Measurements from ENCODE around the gene TBPL2.

TBPL2 gene

GRCh38 chr14:55441286-55441685 is 870 bp upstream of the TBPL2 start:
- Histone ChIP-seq H3K4me3 (ENCODE audit: low read depth, low read length) (no peak overlapping the region), H3K4me1 (ENCODE audit: control insufficient read depth, insufficient read depth, low read length) (0 out of 2 replicates have a peak, but pooled peaks cover 4% of the 10 kb centered on the region), H3K9ac (ENCODE audit: low read length) (no peak overlapping the region), H3K9me3 (ENCODE audit: control insufficient read depth, insufficient read depth, low read depth, low read length) (no peaks in the 10 kb centered on the region; the same call in 1 of the 2 replicates), H3K27ac (ENCODE audit: low read depth, low read length) (no peak overlapping the region), H3K27me3 (ENCODE audit: control insufficient read depth, insufficient read depth, low read length) (no peaks in the 10 kb centered on the region), H3K36me3 (ENCODE audit: control insufficient read depth, insufficient read depth, low read length) (no peaks in the 10 kb centered on the region)

- H3K4me3 ChIP-seq (ENCODE audit: low read depth, low read length) = no peak overlapping the region
- H3K4me1 ChIP-seq (ENCODE audit: control insufficient read depth, insufficient read depth, low read length) = peaks cover 8% of the 10 kb centered on the region; the same call in 1 of the 2 replicates
- no peaks in the 10 kb centered on the region; the same call in 1 of the 2 replicates for H3K9me3 ChIP-seq (ENCODE audit: control insufficient read depth, insufficient read depth, low read depth, low read length)
- no peak overlapping the region for H3K27ac ChIP-seq (ENCODE audit: low read depth, low read length)
- no peak overlapping the region for H3K9ac ChIP-seq (ENCODE audit: low read length)
- no peaks in the 10 kb centered on the region for H3K27me3 ChIP-seq (ENCODE audit: control insufficient read depth, insufficient read depth, low read length)
- H3K36me3 ChIP-seq (ENCODE audit: control insufficient read depth, insufficient read depth, low read length) = no peaks in the 10 kb centered on the region
Measured at GRCh38 chr14:55438066-55438683, 2.2 kb downstream of the TBPL2 start.

- H3K27me3 ChIP-seq (ENCODE audit: control insufficient read depth, insufficient read depth, low read length) = no peaks in the 10 kb centered on the region
- peaks cover 8% of the 10 kb centered on the region; the same call in 1 of the 2 replicates for H3K4me1 ChIP-seq (ENCODE audit: control insufficient read depth, insufficient read depth, low read length)
- no peaks in the 10 kb centered on the region for H3K9me3 ChIP-seq (ENCODE audit: control insufficient read depth, insufficient read depth, low read depth, low read length)
- no peak overlapping the region for H3K27ac ChIP-seq (ENCODE audit: low read depth, low read length)
- no peak overlapping the region for H3K9ac ChIP-seq (ENCODE audit: low read length)
- H3K36me3 ChIP-seq (ENCODE audit: control insufficient read depth, insufficient read depth, low read length) = no peaks in the 10 kb centered on the region
- H3K4me3 ChIP-seq (ENCODE audit: low read depth, low read length) = no peak overlapping the region
Measured at GRCh38 chr14:55436931-55437330, 3.5 kb downstream of the TBPL2 start.

GRCh38 chr14:55436519-55436918 is 3.9 kb downstream of the TBPL2 start:
- Histone ChIP-seq H3K9ac (ENCODE audit: low read length) (no peak overlapping the region), H3K9me3 (ENCODE audit: control insufficient read depth, insufficient read depth, low read depth, low read length) (no peaks in the 10 kb centered on the region), H3K27ac (ENCODE audit: low read depth, low read length) (no peak overlapping the region), H3K4me1 (ENCODE audit: control insufficient read depth, insufficient read depth, low read length) (peaks cover 8% of the 10 kb centered on the region; the same call in 1 of the 2 replicates), H3K27me3 (ENCODE audit: control insufficient read depth, insufficient read depth, low read length) (no peaks in the 10 kb centered on the region), H3K4me3 (ENCODE audit: low read depth, low read length) (no peak overlapping the region), H3K36me3 (ENCODE audit: control insufficient read depth, insufficient read depth, low read length) (no peaks in the 10 kb centered on the region)

- Histone ChIP-seq H3K27me3 (ENCODE audit: control insufficient read depth, insufficient read depth, low read length) (no peaks in the 10 kb centered on the region), H3K4me3 (ENCODE audit: low read depth, low read length) (no peak overlapping the region), H3K9me3 (ENCODE audit: control insufficient read depth, insufficient read depth, low read depth, low read length) (no peaks in the 10 kb centered on the region), H3K36me3 (ENCODE audit: control insufficient read depth, insufficient read depth, low read length) (no peaks in the 10 kb centered on the region), H3K9ac (ENCODE audit: low read length) (no peak overlapping the region), H3K27ac (ENCODE audit: low read depth, low read length) (no peak overlapping the region), H3K4me1 (ENCODE audit: control insufficient read depth, insufficient read depth, low read length) (peaks cover 11% of the 10 kb centered on the region; the same call in 1 of the 2 replicates)
Measured at GRCh38 chr14:55434805-55435174, 5.6 kb downstream of the TBPL2 start.

- Histone ChIP-seq H3K27ac (ENCODE audit: low read depth, low read length) (no peak overlapping the region), H3K36me3 (ENCODE audit: control insufficient read depth, insufficient read depth, low read length) (no peaks in the 10 kb centered on the region), H3K9me3 (ENCODE audit: control insufficient read depth, insufficient read depth, low read depth, low read length) (no peaks in the 10 kb centered on the region), H3K9ac (ENCODE audit: low read length) (no peak overlapping the region), H3K27me3 (ENCODE audit: control insufficient read depth, insufficient read depth, low read length) (no peaks in the 10 kb centered on the region), H3K4me3 (ENCODE audit: low read depth, low read length) (no peak overlapping the region), H3K4me1 (ENCODE audit: control insufficient read depth, insufficient read depth, low read length) (peaks cover 15% of the 10 kb centered on the region; the same call in 1 of the 2 replicates)
Measured at GRCh38 chr14:55433880-55434804, 6.3 kb downstream of the TBPL2 start.

- Histone ChIP-seq H3K36me3 (ENCODE audit: control insufficient read depth, insufficient read depth, low read length) (no peaks in the 10 kb centered on the region), H3K27ac (ENCODE audit: low read depth, low read length) (no peak overlapping the region), H3K4me1 (ENCODE audit: control insufficient read depth, insufficient read depth, low read length) (peaks cover 19% of the 10 kb centered on the region; the same call in 1 of the 2 replicates), H3K9ac (ENCODE audit: low read length) (no peak overlapping the region), H3K4me3 (ENCODE audit: low read depth, low read length) (no peak overlapping the region), H3K9me3 (ENCODE audit: control insufficient read depth, insufficient read depth, low read depth, low read length) (no peaks in the 10 kb centered on the region), H3K27me3 (ENCODE audit: control insufficient read depth, insufficient read depth, low read length) (no peaks in the 10 kb centered on the region)
Measured at GRCh38 chr14:55432628-55433027, 7.8 kb downstream of the TBPL2 start.

- Histone ChIP-seq H3K36me3 (ENCODE audit: control insufficient read depth, insufficient read depth, low read length) (no peaks in the 10 kb centered on the region), H3K4me3 (ENCODE audit: low read depth, low read length) (no peak overlapping the region), H3K27me3 (ENCODE audit: control insufficient read depth, insufficient read depth, low read length) (no peaks in the 10 kb centered on the region), H3K27ac (ENCODE audit: low read depth, low read length) (no peak overlapping the region), H3K9me3 (ENCODE audit: control insufficient read depth, insufficient read depth, low read depth, low read length) (no peaks in the 10 kb centered on the region), H3K4me1 (ENCODE audit: control insufficient read depth, insufficient read depth, low read length) (peaks cover 23% of the 10 kb centered on the region; the same call in 1 of the 2 replicates), H3K9ac (ENCODE audit: low read length) (peak overlapping the region; percentile 29)
Measured at GRCh38 chr14:55430024-55430690, 10.3 kb downstream of the TBPL2 start.

GRCh38 chr14:55427439-55427838 is 13.0 kb downstream of the TBPL2 start:
- H3K27ac ChIP-seq (ENCODE audit: low read depth, low read length) = no peak overlapping the region
- peaks cover 19% of the 10 kb centered on the region; the same call in 1 of the 2 replicates for H3K4me1 ChIP-seq (ENCODE audit: control insufficient read depth, insufficient read depth, low read length)
- H3K27me3 ChIP-seq (ENCODE audit: control insufficient read depth, insufficient read depth, low read length) = no peaks in the 10 kb centered on the region
- H3K4me3 ChIP-seq (ENCODE audit: low read depth, low read length) = no peak overlapping the region
- H3K36me3 ChIP-seq (ENCODE audit: control insufficient read depth, insufficient read depth, low read length) = no peaks in the 10 kb centered on the region
- no peaks in the 10 kb centered on the region for H3K9me3 ChIP-seq (ENCODE audit: control insufficient read depth, insufficient read depth, low read depth, low read length)
- H3K9ac ChIP-seq (ENCODE audit: low read length) = no peak overlapping the region

GRCh38 chr14:55426891-55427290 is 13.5 kb downstream of the TBPL2 start:
- H3K27ac ChIP-seq (ENCODE audit: low read depth, low read length) = no peak overlapping the region
- H3K9me3 ChIP-seq (ENCODE audit: control insufficient read depth, insufficient read depth, low read depth, low read length) = no peaks in the 10 kb centered on the region
- no peak overlapping the region for H3K9ac ChIP-seq (ENCODE audit: low read length)
- H3K4me3 ChIP-seq (ENCODE audit: low read depth, low read length) = no peak overlapping the region
- no peaks in the 10 kb centered on the region for H3K36me3 ChIP-seq (ENCODE audit: control insufficient read depth, insufficient read depth, low read length)
- no peaks in the 10 kb centered on the region for H3K27me3 ChIP-seq (ENCODE audit: control insufficient read depth, insufficient read depth, low read length)
- H3K4me1 ChIP-seq (ENCODE audit: control insufficient read depth, insufficient read depth, low read length) = peaks cover 19% of the 10 kb centered on the region; the same call in 1 of the 2 replicates
